ENCODE data around the gene SYNE2.

SYNE2 gene

DNA sequence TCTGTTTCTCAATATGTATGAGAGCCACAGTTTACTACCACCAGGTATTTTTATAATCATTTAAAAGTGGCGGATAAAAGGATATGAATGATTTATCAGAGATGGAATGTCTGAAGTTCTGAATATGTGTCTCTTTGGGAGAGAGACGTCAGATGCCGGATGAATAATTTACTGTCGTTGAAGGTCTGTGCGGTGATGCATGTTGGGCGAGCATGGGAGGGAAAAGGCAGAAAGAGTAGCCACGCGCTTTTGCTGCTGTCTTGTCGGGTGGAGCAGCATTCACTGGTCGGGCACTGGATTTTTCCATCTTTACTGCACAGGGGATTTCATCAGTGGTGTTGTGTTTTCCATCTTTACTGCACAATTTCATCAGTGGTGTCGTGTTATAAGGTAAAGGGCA lies 65.6 kb downstream of the SYNE2 start:
- Histone ChIP-seq H3K4me1 (ENCODE audit: control insufficient read depth in 1 of 2, insufficient read depth in 2 of 2, low read length in 2 of 2) (no peaks in the 10 kb centered on the region), H3K27ac (ENCODE audit: low read length) (no peak overlapping the region), H3K9me3 (ENCODE audit: control insufficient read depth in 1 of 2, low read length in 2 of 2) (no peaks in the 10 kb centered on the region), H3K4me3 (ENCODE audit: low read depth in 1 of 2, low read length in 2 of 2) (no peak overlapping the region), H3K36me3 (ENCODE audit: control insufficient read depth in 1 of 2, insufficient read depth in 2 of 2, low read length in 2 of 2) (no peaks in the 10 kb centered on the region), H3K27me3 (ENCODE audit: low read depth, low read length) (no peaks in the 10 kb centered on the region)

DNA sequence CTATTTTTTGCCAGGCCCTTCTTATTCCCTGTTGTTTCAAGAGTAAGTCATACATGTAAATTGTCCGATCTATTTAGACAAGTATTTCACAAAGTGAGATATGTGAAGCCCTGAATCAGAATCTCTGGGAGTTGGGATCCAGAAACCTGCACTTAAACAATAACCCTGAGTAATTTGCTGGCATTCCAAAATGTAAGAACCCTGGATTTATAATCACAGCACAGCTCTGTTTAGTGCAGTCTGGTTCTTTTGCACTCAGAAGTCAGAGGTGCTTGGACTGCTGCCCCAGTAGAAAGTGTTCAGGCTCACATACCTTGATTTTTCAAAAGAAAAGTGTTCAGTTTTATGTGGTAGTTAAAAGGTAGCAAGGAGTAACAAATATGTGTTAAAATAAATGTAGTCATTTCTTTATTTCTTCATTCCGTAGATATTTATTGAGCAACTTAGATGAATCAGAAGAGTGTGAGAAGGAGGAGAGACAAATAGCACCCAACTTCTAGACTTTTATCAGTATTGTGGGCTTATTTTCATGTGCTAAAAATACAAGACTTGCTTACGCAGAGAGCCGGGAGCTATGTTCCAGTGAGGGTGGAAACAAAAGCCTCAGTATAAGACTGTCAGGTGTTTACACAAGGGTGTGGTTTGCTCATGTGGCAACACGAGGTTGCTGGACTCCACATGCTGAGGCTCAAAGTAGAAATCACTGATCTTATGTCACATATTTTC lies 70.1 kb downstream of the SYNE2 start:
- H3K4me1 ChIP-seq (ENCODE audit: control insufficient read depth in 1 of 2, insufficient read depth in 2 of 2, low read length in 2 of 2) = no peaks in the 10 kb centered on the region
- H3K27me3 ChIP-seq (ENCODE audit: low read depth, low read length) = no peaks in the 10 kb centered on the region
- no peaks in the 10 kb centered on the region for H3K36me3 ChIP-seq (ENCODE audit: control insufficient read depth in 1 of 2, insufficient read depth in 2 of 2, low read length in 2 of 2)
- peaks cover 0 to 4% of the 10 kb centered on the region in 2 donors for H3K9me3 ChIP-seq (ENCODE audit: control insufficient read depth in 1 of 2, low read length in 2 of 2)
- H3K27ac ChIP-seq (ENCODE audit: low read length) = peak overlapping the region; percentile 3
- H3K4me3 ChIP-seq (ENCODE audit: low read depth in 1 of 2, low read length in 2 of 2) = no peak overlapping the region

GRCh38 chr14:63923422-63923752 lies 70.6 kb downstream of the SYNE2 start:
- Histone ChIP-seq H3K36me3 (ENCODE audit: control insufficient read depth in 1 of 2, insufficient read depth in 2 of 2, low read length in 2 of 2) (no peaks in the 10 kb centered on the region), H3K4me3 (ENCODE audit: low read depth in 1 of 2, low read length in 2 of 2) (no peak overlapping the region), H3K9me3 (ENCODE audit: control insufficient read depth in 1 of 2, low read length in 2 of 2) (peaks cover 0 to 4% of the 10 kb centered on the region in 2 donors), H3K27ac (ENCODE audit: low read length) (no peak overlapping the region), H3K27me3 (ENCODE audit: low read depth, low read length) (no peaks in the 10 kb centered on the region), H3K4me1 (ENCODE audit: control insufficient read depth in 1 of 2, insufficient read depth in 2 of 2, low read length in 2 of 2) (no peaks in the 10 kb centered on the region)

DNA sequence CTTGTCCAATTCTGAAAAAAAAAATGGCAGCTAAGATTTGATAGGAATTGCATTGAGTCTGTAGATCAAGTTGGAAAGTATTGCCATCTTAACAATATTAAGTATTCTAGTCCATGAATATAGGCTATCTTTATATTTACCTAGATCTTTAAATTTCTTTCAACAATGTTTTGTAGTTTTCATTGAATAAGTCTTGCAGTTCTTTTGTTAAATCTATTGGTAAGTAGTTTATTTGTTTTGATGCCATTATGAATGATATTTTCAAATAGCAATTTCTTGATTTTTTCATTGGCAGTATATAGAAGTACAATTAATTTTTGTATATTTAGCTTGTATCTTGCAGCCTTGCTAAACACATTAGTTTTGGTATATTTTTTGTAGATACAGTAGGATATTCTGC lies 71.6 kb downstream of the SYNE2 start:
- Histone ChIP-seq H3K9me3 (ENCODE audit: control insufficient read depth in 1 of 2, low read length in 2 of 2) (peaks cover 0 to 4% of the 10 kb centered on the region in 2 donors), H3K4me1 (ENCODE audit: control insufficient read depth in 1 of 2, insufficient read depth in 2 of 2, low read length in 2 of 2) (no peaks in the 10 kb centered on the region), H3K27me3 (ENCODE audit: low read depth, low read length) (no peaks in the 10 kb centered on the region), H3K36me3 (ENCODE audit: control insufficient read depth in 1 of 2, insufficient read depth in 2 of 2, low read length in 2 of 2) (no peaks in the 10 kb centered on the region), H3K27ac (ENCODE audit: low read length) (no peak overlapping the region), H3K4me3 (ENCODE audit: low read depth in 1 of 2, low read length in 2 of 2) (no peak overlapping the region)

DNA sequence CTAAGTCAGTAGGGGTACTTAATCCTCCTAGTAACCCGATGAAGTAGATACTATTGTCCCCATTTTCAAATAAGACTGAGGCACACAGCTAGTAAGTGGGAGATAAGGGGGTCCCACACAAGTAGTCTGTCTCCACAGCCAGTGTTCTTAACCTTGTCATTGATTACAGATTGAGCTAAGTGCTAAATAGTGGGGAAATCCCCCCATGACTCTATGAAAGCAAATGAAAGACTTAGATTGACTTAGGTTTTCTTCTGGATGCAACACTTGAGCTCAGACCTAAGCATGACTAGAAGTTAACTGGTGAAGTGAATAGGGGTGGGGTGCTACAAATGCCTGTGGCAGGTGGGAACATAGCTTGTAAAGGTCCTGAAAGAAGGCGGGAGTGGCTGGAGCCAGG lies 73.8 kb downstream of the SYNE2 start:
- H3K36me3 ChIP-seq (ENCODE audit: control insufficient read depth in 1 of 2, insufficient read depth in 2 of 2, low read length in 2 of 2) = no peaks in the 10 kb centered on the region
- H3K27me3 ChIP-seq (ENCODE audit: low read depth, low read length) = no peaks in the 10 kb centered on the region
- peaks cover 0 to 4% of the 10 kb centered on the region in 2 donors for H3K9me3 ChIP-seq (ENCODE audit: control insufficient read depth in 1 of 2, low read length in 2 of 2)
- H3K4me3 ChIP-seq (ENCODE audit: low read depth in 1 of 2, low read length in 2 of 2) = no peak overlapping the region
- H3K27ac ChIP-seq (ENCODE audit: low read length) = no peak overlapping the region
- no peaks in the 10 kb centered on the region for H3K4me1 ChIP-seq (ENCODE audit: control insufficient read depth in 1 of 2, insufficient read depth in 2 of 2, low read length in 2 of 2)

GRCh38 chr14:63928744-63929174 lies 76.0 kb downstream of the SYNE2 start:
- Histone ChIP-seq H3K4me3 (ENCODE audit: low read depth in 1 of 2, low read length in 2 of 2) (no peak overlapping the region), H3K36me3 (ENCODE audit: control insufficient read depth in 1 of 2, insufficient read depth in 2 of 2, low read length in 2 of 2) (no peaks in the 10 kb centered on the region), H3K9me3 (ENCODE audit: control insufficient read depth in 1 of 2, low read length in 2 of 2) (peaks cover 0 to 4% of the 10 kb centered on the region in 2 donors), H3K4me1 (ENCODE audit: control insufficient read depth in 1 of 2, insufficient read depth in 2 of 2, low read length in 2 of 2) (no peaks in the 10 kb centered on the region), H3K27me3 (ENCODE audit: low read depth, low read length) (no peaks in the 10 kb centered on the region), H3K27ac (ENCODE audit: low read length) (no peak overlapping the region)

- H3K27ac ChIP-seq (ENCODE audit: low read length) = no peak overlapping the region
- H3K4me3 ChIP-seq (ENCODE audit: low read depth in 1 of 2, low read length in 2 of 2) = peak overlapping the region in 1 of 2 donors; percentile 23
These were observed 80.3 kb downstream of the SYNE2 start for GRCh38 chr14:63933110-63933509.

GRCh38 chr14:63933711-63934110 lies 80.9 kb downstream of the SYNE2 start:
- Histone ChIP-seq H3K4me1 (ENCODE audit: control insufficient read depth in 1 of 2, insufficient read depth in 2 of 2, low read length in 2 of 2) (no peaks in the 10 kb centered on the region), H3K27me3 (ENCODE audit: low read depth, low read length) (no peaks in the 10 kb centered on the region), H3K36me3 (ENCODE audit: control insufficient read depth in 1 of 2, insufficient read depth in 2 of 2, low read length in 2 of 2) (no peaks in the 10 kb centered on the region), H3K4me3 (ENCODE audit: low read depth in 1 of 2, low read length in 2 of 2) (no peak overlapping the region), H3K9me3 (ENCODE audit: control insufficient read depth in 1 of 2, low read length in 2 of 2) (no peaks in the 10 kb centered on the region), H3K27ac (ENCODE audit: low read length) (no peak overlapping the region)

More at GRCh38 chr14:63933110-63933509, 80.3 kb downstream of the SYNE2 start:
- H3K36me3 ChIP-seq (ENCODE audit: control insufficient read depth in 1 of 2, insufficient read depth in 2 of 2, low read length in 2 of 2) = no peaks in the 10 kb centered on the region
- no peaks in the 10 kb centered on the region for H3K4me1 ChIP-seq (ENCODE audit: control insufficient read depth in 1 of 2, insufficient read depth in 2 of 2, low read length in 2 of 2)
- no peaks in the 10 kb centered on the region for H3K9me3 ChIP-seq (ENCODE audit: control insufficient read depth in 1 of 2, low read length in 2 of 2)
- H3K27me3 ChIP-seq (ENCODE audit: low read depth, low read length) = no peaks in the 10 kb centered on the region

- no peaks in the 10 kb centered on the region for H3K4me1 ChIP-seq (ENCODE audit: control insufficient read depth in 1 of 2, insufficient read depth in 2 of 2, low read length in 2 of 2)
- H3K36me3 ChIP-seq (ENCODE audit: control insufficient read depth in 1 of 2, insufficient read depth in 2 of 2, low read length in 2 of 2) = peaks cover 0 to 5% of the 10 kb centered on the region in 2 donors
- H3K27me3 ChIP-seq (ENCODE audit: low read depth, low read length) = no peaks in the 10 kb centered on the region
- no peaks in the 10 kb centered on the region for H3K9me3 ChIP-seq (ENCODE audit: control insufficient read depth in 1 of 2, low read length in 2 of 2)
- H3K4me3 ChIP-seq (ENCODE audit: low read depth in 1 of 2, low read length in 2 of 2) = no peak overlapping the region
- H3K27ac ChIP-seq (ENCODE audit: low read length) = no peak overlapping the region
These were observed 85.6 kb downstream of the SYNE2 start for GRCh38 chr14:63938198-63939005.

GRCh38 chr14:63939006-63939270 lies 86.1 kb downstream of the SYNE2 start:
- Histone ChIP-seq H3K4me3 (ENCODE audit: low read depth in 1 of 2, low read length in 2 of 2) (no peak overlapping the region), H3K27ac (ENCODE audit: low read length) (no peak overlapping the region), H3K9me3 (ENCODE audit: control insufficient read depth in 1 of 2, low read length in 2 of 2) (no peaks in the 10 kb centered on the region), H3K36me3 (ENCODE audit: control insufficient read depth in 1 of 2, insufficient read depth in 2 of 2, low read length in 2 of 2) (peaks cover 0 to 5% of the 10 kb centered on the region in 2 donors), H3K27me3 (ENCODE audit: low read depth, low read length) (no peaks in the 10 kb centered on the region), H3K4me1 (ENCODE audit: control insufficient read depth in 1 of 2, insufficient read depth in 2 of 2, low read length in 2 of 2) (no peaks in the 10 kb centered on the region)

GRCh38 chr14:63940387-63940786 lies 87.6 kb downstream of the SYNE2 start:
- Histone ChIP-seq H3K4me1 (ENCODE audit: control insufficient read depth in 1 of 2, insufficient read depth in 2 of 2, low read length in 2 of 2) (no peaks in the 10 kb centered on the region), H3K27me3 (ENCODE audit: low read depth, low read length) (no peaks in the 10 kb centered on the region), H3K9me3 (ENCODE audit: control insufficient read depth in 1 of 2, low read length in 2 of 2) (no peaks in the 10 kb centered on the region), H3K27ac (ENCODE audit: low read length) (no peak overlapping the region), H3K36me3 (ENCODE audit: control insufficient read depth in 1 of 2, insufficient read depth in 2 of 2, low read length in 2 of 2) (peaks cover 0 to 5% of the 10 kb centered on the region in 2 donors), H3K4me3 (ENCODE audit: low read depth in 1 of 2, low read length in 2 of 2) (no peak overlapping the region)

Data from muscle layer of duodenum (tissue), 2 donors.